ENCODE results near the gene PDE4D.

- TF ChIP-seq TAF1 (IDR thresholded peaks at IDR 0.05; ENCODE audit: low read depth, low read length), result no peak
- TF ChIP-seq POLR2A (IDR thresholded peaks at IDR 0.05; ENCODE audit: low read depth, low read length), result no peak
- TF ChIP-seq POLR2AphosphoS5 (IDR thresholded peaks at IDR 0.05; ENCODE audit: low read depth, low read length), result no peak
- no peak for TF ChIP-seq SPI1 (IDR thresholded peaks at IDR 0.05; ENCODE audit: low read depth, low read length)
- TF ChIP-seq POU2F2 (IDR thresholded peaks at IDR 0.05; ENCODE audit: low read depth, low read length), result no peak
These were observed 1.4 kb downstream of the PDE4D start for GRCh38 chr5:59891962-59892643.
